Measurements from ENCODE around the gene DPF3.

- TF ChIP-seq CTCF (IDR thresholded peaks at IDR 0.05) (no peak), EZH2 (IDR thresholded peaks at IDR 0.05; ENCODE audit: borderline replicate concordance, insufficient read depth, low read depth, low read length, poor library complexity, severe bottlenecking) (no peak)
These were observed 279.5 kb downstream of the DPF3 start for GRCh38 chr14:72614365-72614764.

Measured in B cell (primary cell).